Parathyroid adenoma (tissue), 2 donors: ENCODE results near the gene MBTD1.

Source experiments
- H2AFZ ChIP-seq: fragments of 300-600 bp; sonication (generic); one replicate; pipeline ENCODE4 v1.7.0; 2017; ENCODE audit warnings: antibody characterized with exemption, mild to moderate bottlenecking
- H3K27ac ChIP-seq: fragments of 300-600 bp; sonication (generic); one replicate; pipeline ENCODE4 v1.7.0; 2017
- H3K27me3 ChIP-seq: fragments of 300-600 bp; sonication (generic); one replicate; pipeline ENCODE4 v1.7.0; 2017; ENCODE audit warnings: low read length; ENCODE audit not compliant: control insufficient read depth, insufficient read depth
- H3K36me3 ChIP-seq: fragments of 300-600 bp; sonication (generic); one replicate; pipeline ENCODE4 v1.7.0; 2017; ENCODE audit warnings: low read length; ENCODE audit not compliant: control insufficient read depth, insufficient read depth
- H3K4me1 ChIP-seq: fragments of 300-600 bp; sonication (generic); one replicate; pipeline ENCODE4 v1.7.0; 2017; ENCODE audit warnings: control low read depth
- H3K4me2 ChIP-seq: fragments of 300-600 bp; sonication (generic); one replicate; pipeline ENCODE4 v1.7.0; 2017; ENCODE audit warnings: low read length
- H3K4me3 ChIP-seq: fragments of 300-600 bp; sonication (generic); one replicate; pipeline ENCODE4 v1.7.0; 2017; ENCODE audit warnings: low read depth, low read length
- H3K79me2 ChIP-seq: fragments of 300-600 bp; sonication (generic); one replicate; pipeline ENCODE4 v1.7.0; 2017; ENCODE audit warnings: control low read depth
- H3K9ac ChIP-seq: fragments of 300-600 bp; sonication (generic); one replicate; pipeline ENCODE4 v1.7.0; 2017; ENCODE audit warnings: mild to moderate bottlenecking
- H3K9me3 ChIP-seq: fragments of 300-600 bp; sonication (generic); one replicate; pipeline ENCODE4 v1.7.0; 2017; ENCODE audit warnings: low read length; ENCODE audit not compliant: control insufficient read depth
- TF ChIP-seq, protein P1 (sequence below): fragments of 300-600 bp; sonication (generic); IDR thresholded peaks from one replicate; pipeline ENCODE4 v1.7.0; 2017; ENCODE audit warnings: antibody characterized with exemption, mild to moderate bottlenecking
- donor health status: primary hyperparathyroidism.

Gene MBTD1

GRCh38 chr17:51217946-51218345 lies 41.9 kb downstream of the MBTD1 start:
- Histone ChIP-seq H3K4me3 (no peak overlapping the region), H3K79me2 (peaks cover 2% of the 10 kb centered on the region), H3K9ac (no peak overlapping the region), H3K4me1 (no peaks in the 10 kb centered on the region), H3K36me3 (no peaks in the 10 kb centered on the region), H3K27ac (no peak overlapping the region), H2AFZ (no peak overlapping the region), H3K4me2 (no peak overlapping the region), H3K9me3 (no peaks in the 10 kb centered on the region), H3K27me3 (no peaks in the 10 kb centered on the region)
- TF ChIP-seq, protein P1, sequence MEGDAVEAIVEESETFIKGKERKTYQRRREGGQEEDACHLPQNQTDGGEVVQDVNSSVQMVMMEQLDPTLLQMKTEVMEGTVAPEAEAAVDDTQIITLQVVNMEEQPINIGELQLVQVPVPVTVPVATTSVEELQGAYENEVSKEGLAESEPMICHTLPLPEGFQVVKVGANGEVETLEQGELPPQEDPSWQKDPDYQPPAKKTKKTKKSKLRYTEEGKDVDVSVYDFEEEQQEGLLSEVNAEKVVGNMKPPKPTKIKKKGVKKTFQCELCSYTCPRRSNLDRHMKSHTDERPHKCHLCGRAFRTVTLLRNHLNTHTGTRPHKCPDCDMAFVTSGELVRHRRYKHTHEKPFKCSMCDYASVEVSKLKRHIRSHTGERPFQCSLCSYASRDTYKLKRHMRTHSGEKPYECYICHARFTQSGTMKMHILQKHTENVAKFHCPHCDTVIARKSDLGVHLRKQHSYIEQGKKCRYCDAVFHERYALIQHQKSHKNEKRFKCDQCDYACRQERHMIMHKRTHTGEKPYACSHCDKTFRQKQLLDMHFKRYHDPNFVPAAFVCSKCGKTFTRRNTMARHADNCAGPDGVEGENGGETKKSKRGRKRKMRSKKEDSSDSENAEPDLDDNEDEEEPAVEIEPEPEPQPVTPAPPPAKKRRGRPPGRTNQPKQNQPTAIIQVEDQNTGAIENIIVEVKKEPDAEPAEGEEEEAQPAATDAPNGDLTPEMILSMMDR = no peak

GRCh38 chr17:51214920-51215319 lies 44.9 kb downstream of the MBTD1 start:
- Histone ChIP-seq H3K4me1 (no peaks in the 10 kb centered on the region), H3K79me2 (no peaks in the 10 kb centered on the region), H2AFZ (no peak overlapping the region), H3K9ac (no peak overlapping the region), H3K36me3 (no peaks in the 10 kb centered on the region), H3K4me2 (no peak overlapping the region), H3K9me3 (no peaks in the 10 kb centered on the region), H3K27me3 (no peaks in the 10 kb centered on the region), H3K4me3 (no peak overlapping the region), H3K27ac (no peak overlapping the region)
- TF ChIP-seq, protein P1 = no peak

DNA sequence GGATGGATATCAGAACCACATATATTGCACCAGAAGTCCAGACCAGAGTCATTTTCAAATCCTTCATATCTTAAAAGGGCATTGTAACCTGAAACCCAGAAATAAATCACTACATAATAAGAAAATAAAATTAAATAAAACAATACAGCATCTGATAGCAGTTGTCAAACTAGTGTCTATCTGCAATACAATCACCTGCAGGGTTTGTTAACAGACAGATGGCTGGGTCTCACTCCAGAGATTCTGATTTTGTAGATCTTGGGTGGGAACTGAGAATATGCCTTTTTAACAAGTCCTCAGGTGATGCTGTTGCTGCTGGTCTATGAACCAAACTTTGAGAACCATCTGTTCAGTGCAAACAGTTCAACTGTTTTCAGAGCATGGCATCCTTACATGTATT lies 56.0 kb downstream of the MBTD1 start:
- Histone ChIP-seq H3K79me2 (no peaks in the 10 kb centered on the region), H3K27me3 (no peaks in the 10 kb centered on the region), H3K9ac (no peak overlapping the region), H3K9me3 (no peaks in the 10 kb centered on the region), H3K36me3 (no peaks in the 10 kb centered on the region), H3K4me2 (no peak overlapping the region), H3K4me3 (no peak overlapping the region), H3K4me1 (no peaks in the 10 kb centered on the region), H3K27ac (no peak overlapping the region), H2AFZ (no peak overlapping the region)
- TF ChIP-seq, protein P1 = no peak

- no peaks in the 10 kb centered on the region for H3K36me3 ChIP-seq
- H3K27ac ChIP-seq = no peak overlapping the region
- H3K4me1 ChIP-seq = no peaks in the 10 kb centered on the region
- TF ChIP-seq, protein P1 = no peak
- no peak overlapping the region for H2AFZ ChIP-seq
- no peaks in the 10 kb centered on the region for H3K9me3 ChIP-seq
- H3K27me3 ChIP-seq = no peaks in the 10 kb centered on the region
- no peak overlapping the region for H3K4me3 ChIP-seq
- H3K4me2 ChIP-seq = no peak overlapping the region
- no peak overlapping the region for H3K9ac ChIP-seq
- H3K79me2 ChIP-seq = no peaks in the 10 kb centered on the region
Observed at GRCh38 chr17:51200846-51201245, 59.0 kb downstream of the MBTD1 start.

DNA sequence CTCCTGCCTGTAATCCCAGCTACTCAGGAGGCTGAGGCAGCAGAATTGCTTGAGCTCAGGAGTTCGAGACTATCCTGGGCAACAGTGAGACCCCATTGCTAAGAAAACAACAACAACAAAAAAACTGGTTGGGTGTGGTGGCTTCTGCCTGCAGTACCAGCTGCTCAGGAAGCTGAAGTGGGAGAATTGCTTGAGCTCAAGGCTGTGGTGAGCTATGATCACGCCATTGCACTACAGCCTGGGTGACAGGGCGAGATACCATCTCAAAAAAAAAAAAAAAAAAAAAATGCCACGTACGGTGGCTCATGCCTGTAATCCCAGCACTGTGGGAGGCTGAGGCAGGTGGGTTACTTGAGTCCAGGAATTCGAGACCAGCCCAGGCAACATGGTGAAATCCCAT lies 59.6 kb downstream of the MBTD1 start:
- no peak overlapping the region for H3K9ac ChIP-seq
- no peak overlapping the region for H3K27ac ChIP-seq
- no peaks in the 10 kb centered on the region for H3K79me2 ChIP-seq
- no peak overlapping the region for H3K4me2 ChIP-seq
- no peaks in the 10 kb centered on the region for H3K4me1 ChIP-seq
- H3K36me3 ChIP-seq = no peaks in the 10 kb centered on the region
- H2AFZ ChIP-seq = no peak overlapping the region
- H3K4me3 ChIP-seq = no peak overlapping the region
- H3K9me3 ChIP-seq = no peaks in the 10 kb centered on the region
- no peaks in the 10 kb centered on the region for H3K27me3 ChIP-seq
- TF ChIP-seq, protein P1 = no peak
